Uterus (tissue), 2 donors: Measurements from ENCODE around the gene TMEM200B.

Experiments used
- CTCF ChIP-seq, 4 experiments: fragments of 200-600 bp in 2 of 4; fragments of 450-650 bp in 2 of 4; sonication (generic) in 2 of 4; IDR thresholded peaks; one replicate each; pipeline ENCODE4 v1.5.1; 2016 to 2019; ENCODE audit warnings: antibody characterized with exemption in 4 of 4, mild to moderate bottlenecking in 2 of 4, moderate library complexity in 1 of 4
- POLR2A ChIP-seq, 2 donors: fragments of 450-650 bp; IDR thresholded peaks; one replicate each; pipeline ENCODE4 v1.6.1; 2016; ENCODE audit warnings: antibody characterized with exemption in 2 of 2, mild to moderate bottlenecking in 1 of 2, moderate library complexity in 1 of 2

- TF ChIP-seq CTCF (IDR thresholded peaks at IDR 0.05) (no peak), POLR2A (IDR thresholded peaks at IDR 0.05) (no peak)
Measured at GRCh38 chr1:29121516-29121935, 2.2 kb downstream of the TMEM200B start.
